Heart left ventricle (tissue), 13 donors: ENCODE measurements around the gene CPNE4.

Experiments used
- POLR2A ChIP-seq, 2 donors: fragments of 450-650 bp; IDR thresholded peaks; one replicate each; pipeline ENCODE4 v1.6.1; 2017; ENCODE audit warnings: antibody characterized with exemption in 2 of 2, mild to moderate bottlenecking in 2 of 2, moderate library complexity in 2 of 2
- TF ChIP-seq, protein P1 (sequence below), 12 donors: fragments of 200-600 bp; sonication (generic) in 4 of 12; IDR thresholded peaks; one replicate each; pipeline versions ENCODE4 v1.5.0 to v1.8.0; 2018 to 2022; ENCODE audit warnings: antibody characterized with exemption in 12 of 12, mild to moderate bottlenecking in 5 of 12
- donor health status: ischemic (EF 13 %, LVEDD 7.1; RV severe dilation, severe dysfunction).
- donor health status: DM: no; HTN: yes; CAD: no.
- donor health status: DM: no; HTN: no; CAD: no.
- donor health status: ischemic (EF 25% LVEDD 6.9; RV normal size, moderate dysfunction).
- donor health status: ischemic (EF 25% LVEDD 5.7; RV mildly dilated, moderate dysfunction).
- donor health status: ischemic (EF 35%, LVEDD 5.7; RV mildly dilated, moderate dysfunction).
- donor health status: nonischemic (EF 11% LVEDD 7.7; RV severe dilation, severe dysfunction).
- donor health status: DM: yes; HTN: yes; CAD: no.
- donor health status: PGD.
- donor health status: ischemic (EF 29% LVEDD 5.4; RV normal size, mild dysfunction).
- donor health status: nonischemic (EF 23%, LVEDD 6.1; RV moderate dilation, normal function).

DNA sequence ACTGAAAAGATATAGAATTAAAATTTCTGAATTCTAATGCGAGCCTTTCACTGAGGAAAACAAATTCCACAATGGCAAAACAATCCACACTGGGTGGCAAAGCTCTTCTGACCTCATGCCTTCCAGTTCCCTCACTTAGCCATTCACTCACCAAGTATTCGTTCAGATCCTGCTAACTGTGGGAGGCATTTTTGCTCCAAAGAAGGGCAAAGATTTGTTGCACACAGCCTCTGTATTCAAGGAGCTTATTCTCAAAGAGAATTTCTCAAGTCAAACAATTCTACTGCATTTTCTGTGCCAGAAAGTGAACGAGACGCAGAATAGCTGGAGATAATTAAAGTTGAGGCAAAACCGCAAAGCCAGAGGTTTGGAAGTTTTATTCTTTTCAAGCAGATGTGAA lies 77.3 kb downstream of the CPNE4 start:
- TF ChIP-seq, protein P1, sequence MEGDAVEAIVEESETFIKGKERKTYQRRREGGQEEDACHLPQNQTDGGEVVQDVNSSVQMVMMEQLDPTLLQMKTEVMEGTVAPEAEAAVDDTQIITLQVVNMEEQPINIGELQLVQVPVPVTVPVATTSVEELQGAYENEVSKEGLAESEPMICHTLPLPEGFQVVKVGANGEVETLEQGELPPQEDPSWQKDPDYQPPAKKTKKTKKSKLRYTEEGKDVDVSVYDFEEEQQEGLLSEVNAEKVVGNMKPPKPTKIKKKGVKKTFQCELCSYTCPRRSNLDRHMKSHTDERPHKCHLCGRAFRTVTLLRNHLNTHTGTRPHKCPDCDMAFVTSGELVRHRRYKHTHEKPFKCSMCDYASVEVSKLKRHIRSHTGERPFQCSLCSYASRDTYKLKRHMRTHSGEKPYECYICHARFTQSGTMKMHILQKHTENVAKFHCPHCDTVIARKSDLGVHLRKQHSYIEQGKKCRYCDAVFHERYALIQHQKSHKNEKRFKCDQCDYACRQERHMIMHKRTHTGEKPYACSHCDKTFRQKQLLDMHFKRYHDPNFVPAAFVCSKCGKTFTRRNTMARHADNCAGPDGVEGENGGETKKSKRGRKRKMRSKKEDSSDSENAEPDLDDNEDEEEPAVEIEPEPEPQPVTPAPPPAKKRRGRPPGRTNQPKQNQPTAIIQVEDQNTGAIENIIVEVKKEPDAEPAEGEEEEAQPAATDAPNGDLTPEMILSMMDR (IDR thresholded peaks at IDR 0.05), result no peak
- TF ChIP-seq POLR2A (IDR thresholded peaks at IDR 0.05), result no peak
